ENCODE results near the gene FIGN.

DNA sequence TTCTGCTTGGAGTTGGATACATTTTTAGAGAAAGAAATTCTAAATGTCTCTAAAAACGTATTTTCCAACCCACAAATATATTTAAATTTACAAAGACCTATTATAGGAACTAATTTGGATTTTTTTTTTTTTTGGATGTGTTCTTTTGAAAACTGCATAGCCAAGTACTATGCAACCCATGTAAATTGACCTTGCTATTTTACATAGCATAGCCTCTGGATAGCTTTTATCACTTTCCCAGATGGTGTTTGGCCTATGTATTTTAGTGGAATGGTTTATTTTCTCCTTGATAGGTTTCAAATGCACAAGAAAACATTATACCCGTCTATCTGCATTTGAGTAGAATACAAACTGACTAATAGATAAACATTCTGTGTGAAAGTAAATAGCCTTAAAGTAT is 130.0 kb downstream of the FIGN start:
- no peak for TF ChIP-seq CTCF (conservative IDR thresholded peaks at IDR 0.05)
- no peak for TF ChIP-seq ZFX (IDR thresholded peaks at IDR 0.05)
